AG08395 (cell line): ENCODE data around the gene KLF15.

Source experiments
- DNase-seq: peaks from one replicate; pipeline ENCODE4 v3.0.0; 2012; ENCODE audit warnings: mixed read lengths, low spot score

Gene KLF15

GRCh38 chr3:126306397-126306796 is 50.8 kb downstream of the KLF15 start:
- no peak for DNase-seq

GRCh38 chr3:126305427-126305826 is 51.8 kb downstream of the KLF15 start:
- DNase-seq = no peak

- no peak for DNase-seq
These were observed 52.5 kb downstream of the KLF15 start for GRCh38 chr3:126304704-126305103.

- DNase-seq = no peak
These were observed 52.9 kb downstream of the KLF15 start for GRCh38 chr3:126304291-126304690.

- no peak for DNase-seq
These were observed 53.9 kb downstream of the KLF15 start for GRCh38 chr3:126303272-126303671.

GRCh38 chr3:126300761-126301481 is 56.3 kb downstream of the KLF15 start:
- peak; percentile 35 for DNase-seq

GRCh38 chr3:126300001-126300760 is 57.0 kb downstream of the KLF15 start:
- no peak for DNase-seq

- DNase-seq = no peak
These were observed 61.7 kb downstream of the KLF15 start for GRCh38 chr3:126295407-126295939.

- DNase-seq = no peak
These were observed 62.9 kb downstream of the KLF15 start for GRCh38 chr3:126294211-126294808.

- no peak for DNase-seq
These were observed 63.7 kb downstream of the KLF15 start for GRCh38 chr3:126293370-126294082.
